ENCODE results near the gene VPS29. TPM values are rescaled to one million over a fixed set of nuclear protein-coding genes. Genes with fewer than 3 reads are reported as not detected.

The VPS29 gene
- total RNA-seq, 1 experiment from 2014 or later, result 66.3 TPM

DNA sequence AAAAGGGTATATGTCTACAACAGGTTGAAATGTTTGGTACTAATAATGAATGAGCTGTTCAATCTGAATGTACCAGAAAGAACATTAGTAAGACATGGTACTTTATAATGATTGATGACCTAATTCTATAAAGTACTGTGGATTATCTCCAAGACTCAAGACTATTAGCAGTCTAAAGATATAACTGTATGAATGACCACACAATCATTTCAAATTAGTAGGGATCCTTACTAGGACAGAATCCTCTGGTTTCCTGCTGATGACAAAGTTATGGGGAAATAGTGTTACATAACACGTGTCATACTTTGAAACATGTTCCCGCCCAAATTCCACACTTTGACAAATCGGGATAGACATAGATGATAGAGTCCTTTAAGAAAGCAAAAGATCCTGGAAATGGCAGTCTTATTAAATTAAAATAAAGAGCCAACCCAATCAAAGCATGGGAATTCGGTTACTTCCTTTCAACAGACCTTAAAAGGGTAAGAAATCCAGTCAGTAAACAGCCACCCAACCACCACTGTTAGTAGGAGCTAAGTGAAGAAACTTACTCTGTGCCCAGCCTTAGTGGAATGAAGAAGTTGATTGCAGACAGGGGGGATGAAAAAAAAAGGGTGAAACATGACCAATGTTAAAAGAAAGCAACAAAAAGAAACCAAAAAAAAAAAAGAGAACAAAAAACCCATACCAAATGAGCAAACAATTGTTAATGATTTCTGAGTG lies 2.8 kb downstream of the VPS29 start (continued):
- TF ChIP-seq MXD4 (CRISPR knock-in tag; IDR thresholded peaks at IDR 0.05; ENCODE audit: borderline replicate concordance), result no peak

DNA sequence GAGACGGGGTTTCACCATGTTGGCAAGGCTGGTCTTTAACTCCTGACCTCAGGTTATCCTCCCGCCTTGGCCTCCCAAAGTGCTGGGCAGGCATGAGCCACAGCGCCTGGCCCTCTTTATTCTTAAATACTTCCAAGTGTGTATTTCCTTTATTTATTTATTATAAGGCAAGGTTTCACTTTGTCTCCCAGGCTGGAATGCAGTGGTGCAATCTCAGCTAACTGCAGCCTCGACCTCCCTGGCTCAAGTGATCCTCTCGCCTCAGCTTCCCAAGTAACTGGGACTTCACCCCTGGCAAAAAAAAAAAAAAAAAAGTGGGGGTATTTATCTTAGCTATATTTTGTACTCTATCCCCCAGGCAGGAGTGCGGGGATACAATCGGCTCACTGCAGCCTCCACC lies 26.5 kb downstream of the VPS29 start:
- TF ChIP-seq, protein P1, sequence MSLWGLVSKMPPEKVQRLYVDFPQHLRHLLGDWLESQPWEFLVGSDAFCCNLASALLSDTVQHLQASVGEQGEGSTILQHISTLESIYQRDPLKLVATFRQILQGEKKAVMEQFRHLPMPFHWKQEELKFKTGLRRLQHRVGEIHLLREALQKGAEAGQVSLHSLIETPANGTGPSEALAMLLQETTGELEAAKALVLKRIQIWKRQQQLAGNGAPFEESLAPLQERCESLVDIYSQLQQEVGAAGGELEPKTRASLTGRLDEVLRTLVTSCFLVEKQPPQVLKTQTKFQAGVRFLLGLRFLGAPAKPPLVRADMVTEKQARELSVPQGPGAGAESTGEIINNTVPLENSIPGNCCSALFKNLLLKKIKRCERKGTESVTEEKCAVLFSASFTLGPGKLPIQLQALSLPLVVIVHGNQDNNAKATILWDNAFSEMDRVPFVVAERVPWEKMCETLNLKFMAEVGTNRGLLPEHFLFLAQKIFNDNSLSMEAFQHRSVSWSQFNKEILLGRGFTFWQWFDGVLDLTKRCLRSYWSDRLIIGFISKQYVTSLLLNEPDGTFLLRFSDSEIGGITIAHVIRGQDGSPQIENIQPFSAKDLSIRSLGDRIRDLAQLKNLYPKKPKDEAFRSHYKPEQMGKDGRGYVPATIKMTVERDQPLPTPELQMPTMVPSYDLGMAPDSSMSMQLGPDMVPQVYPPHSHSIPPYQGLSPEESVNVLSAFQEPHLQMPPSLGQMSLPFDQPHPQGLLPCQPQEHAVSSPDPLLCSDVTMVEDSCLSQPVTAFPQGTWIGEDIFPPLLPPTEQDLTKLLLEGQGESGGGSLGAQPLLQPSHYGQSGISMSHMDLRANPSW (CRISPR knock-in tag; conservative IDR thresholded peaks at IDR 0.05; ENCODE audit: low read depth), result no peak
- no peaks in the 10 kb centered on the region; the same call in 1 of the 2 replicates for H3K27me3 Mint-ChIP-seq (ENCODE audit: low read depth)
- DNase-seq (ENCODE audit: low spot score), result no peak
- no peaks in the 10 kb centered on the region for H3K4me1 Mint-ChIP-seq
- H3K9me3 Mint-ChIP-seq, result no peaks in the 10 kb centered on the region
- ChIA-PET POLR2A (no interaction called here), CTCF (interaction anchor here (1.2 kb wide), 1 partner anchor 25 kb away, joined by 8 read pairs; the partner anchor contains the start of gene ARPC3)
- H3K4me3 Mint-ChIP-seq, result no peak overlapping the region
- ATAC-seq, result no peak
- H3K27ac Mint-ChIP-seq, result no peak overlapping the region
- H3K36me3 Mint-ChIP-seq, result peaks cover 10% of the 10 kb centered on the region

DNA sequence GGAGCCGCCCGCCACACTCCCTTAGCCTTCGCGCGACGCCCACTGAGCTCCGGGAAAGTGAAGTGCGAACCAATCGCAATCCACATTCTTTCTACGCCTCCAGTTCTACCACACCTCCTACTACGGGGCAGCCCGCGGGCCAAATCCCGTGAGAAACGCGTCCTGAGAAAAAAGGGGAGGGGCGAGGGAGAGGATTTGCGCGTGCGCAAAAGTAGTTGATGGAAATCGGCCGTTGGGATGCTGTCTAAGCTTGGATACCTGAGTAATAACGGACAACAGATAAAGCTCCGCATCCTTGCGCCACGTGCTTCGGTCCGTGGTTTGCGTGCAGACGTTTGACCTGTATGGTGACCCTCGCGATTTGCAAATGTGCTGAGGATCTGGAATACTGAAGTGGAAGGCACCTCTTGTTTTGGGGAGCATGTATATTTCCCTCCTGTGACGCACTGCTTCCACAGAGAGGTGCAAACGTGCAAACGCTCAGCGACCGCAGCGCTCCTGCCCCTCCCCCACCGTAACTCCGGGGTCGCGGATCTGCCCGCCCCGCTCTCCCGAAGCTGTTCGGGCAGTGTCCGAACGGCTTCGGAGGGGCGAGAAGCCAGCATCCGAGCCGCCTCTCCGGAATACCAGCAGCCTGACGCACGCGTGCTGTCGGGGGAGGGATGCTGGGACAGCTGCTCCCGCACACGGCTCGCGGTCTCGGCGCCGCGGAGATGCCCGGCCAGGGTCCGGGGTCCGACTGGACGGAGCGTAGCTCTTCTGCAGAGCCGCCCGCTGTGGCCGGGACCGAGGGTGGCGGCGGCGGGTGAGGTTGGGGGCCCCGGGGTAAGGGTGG lies 33.5 kb downstream of the VPS29 start, which contains the start of the genes FAM216A and GPN3:
FAM216A (plus strand) TSS at position 632 of the 835 bp plus-strand sequence; CDS start at position 663, 31 bp downstream.
GPN3 (minus strand) TSS at position 44 of the 835 bp plus-strand sequence. CDS start 54 bp downstream, outside the sequence.
- peak within 1 kb of the TSS; percentile 100 for H3K27ac Mint-ChIP-seq
- POLR2A ChIA-PET, result interaction anchor here (0.6 to 2.5 kb wide), 13 partner anchors 18 to 357 kb away, joined by 3 to 18 read pairs (median 3); partner anchors contain the start of genes ANAPC7, ARPC3, RAD9B and VPS29
- H3K9me3 Mint-ChIP-seq, result no peaks in the 10 kb centered on the region
- ATAC-seq (peak; percentile 87), DNase-seq (ENCODE audit: low spot score) (peak; percentile 97)
- H3K4me1 Mint-ChIP-seq, result peaks cover 22% of the 10 kb centered on the region
- peak within 1 kb of the TSS; percentile 100 for H3K4me3 Mint-ChIP-seq
- H3K27me3 Mint-ChIP-seq (ENCODE audit: low read depth), result no peaks in the 10 kb centered on the region
- CTCF ChIA-PET, result interaction anchor here (0.5 to 2.7 kb wide), 23 partner anchors 16 to 1321 kb away, joined by 3 to 37 read pairs (median 4); partner anchors contain the start of genes ARPC3, IFT81 and TCTN1
- H3K36me3 Mint-ChIP-seq, result peaks cover 18% of the 10 kb centered on the region
- TF ChIP-seq ELF4 (CRISPR knock-in tag; IDR thresholded peaks at IDR 0.05; ENCODE audit: low read depth) (no peak), TEAD4 (CRISPR knock-in tag; IDR thresholded peaks at IDR 0.05) (no peak), MYBL2 (CRISPR knock-in tag; IDR thresholded peaks at IDR 0.05) (peak; percentile 96), TEAD1 (CRISPR knock-in tag; IDR thresholded peaks at IDR 0.05) (peak; percentile 58; the same call in 1 of the 2 replicates), CREM (CRISPR knock-in tag; IDR thresholded peaks at IDR 0.05) (peak; percentile 33; the same call in 1 of the 2 replicates), SMAD3 (CRISPR knock-in tag; IDR thresholded peaks at IDR 0.05; ENCODE audit: borderline replicate concordance) (no peak), SP1 (CRISPR knock-in tag; conservative IDR thresholded peaks at IDR 0.05) (peak; percentile 97), ZNF121 (CRISPR knock-in tag; IDR thresholded peaks at IDR 0.05) (no peak; the same call in 1 of the 2 replicates), CREB1 (CRISPR knock-in tag; IDR thresholded peaks at IDR 0.05) (peak; percentile 12; the same call in 1 of the 2 replicates), ZNF263 (CRISPR knock-in tag; IDR thresholded peaks at IDR 0.05; ENCODE audit: low read depth) (no peak), RELA (CRISPR knock-in tag; IDR thresholded peaks at IDR 0.05; ENCODE audit: borderline replicate concordance) (peak; percentile 81; the same call in 1 of the 2 replicates)
- TF ChIP-seq, protein P2, sequence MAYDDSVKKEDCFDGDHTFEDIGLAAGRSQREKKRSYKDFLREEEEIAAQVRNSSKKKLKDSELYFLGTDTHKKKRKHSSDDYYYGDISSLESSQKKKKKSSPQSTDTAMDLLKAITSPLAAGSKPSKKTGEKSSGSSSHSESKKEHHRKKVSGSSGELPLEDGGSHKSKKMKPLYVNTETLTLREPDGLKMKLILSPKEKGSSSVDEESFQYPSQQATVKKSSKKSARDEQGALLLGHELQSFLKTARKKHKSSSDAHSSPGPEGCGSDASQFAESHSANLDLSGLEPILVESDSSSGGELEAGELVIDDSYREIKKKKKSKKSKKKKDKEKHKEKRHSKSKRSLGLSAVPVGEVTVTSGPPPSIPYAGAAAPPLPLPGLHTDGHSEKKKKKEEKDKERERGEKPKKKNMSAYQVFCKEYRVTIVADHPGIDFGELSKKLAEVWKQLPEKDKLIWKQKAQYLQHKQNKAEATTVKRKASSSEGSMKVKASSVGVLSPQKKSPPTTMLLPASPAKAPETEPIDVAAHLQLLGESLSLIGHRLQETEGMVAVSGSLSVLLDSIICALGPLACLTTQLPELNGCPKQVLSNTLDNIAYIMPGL (CRISPR knock-in tag; IDR thresholded peaks at IDR 0.05), result peak; percentile 13; the same call in 1 of the 2 replicates
- TF ChIP-seq, protein P3, sequence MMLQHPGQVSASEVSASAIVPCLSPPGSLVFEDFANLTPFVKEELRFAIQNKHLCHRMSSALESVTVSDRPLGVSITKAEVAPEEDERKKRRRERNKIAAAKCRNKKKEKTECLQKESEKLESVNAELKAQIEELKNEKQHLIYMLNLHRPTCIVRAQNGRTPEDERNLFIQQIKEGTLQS (CRISPR knock-in tag; conservative IDR thresholded peaks at IDR 0.05), result no peak
- TF ChIP-seq, protein P4, sequence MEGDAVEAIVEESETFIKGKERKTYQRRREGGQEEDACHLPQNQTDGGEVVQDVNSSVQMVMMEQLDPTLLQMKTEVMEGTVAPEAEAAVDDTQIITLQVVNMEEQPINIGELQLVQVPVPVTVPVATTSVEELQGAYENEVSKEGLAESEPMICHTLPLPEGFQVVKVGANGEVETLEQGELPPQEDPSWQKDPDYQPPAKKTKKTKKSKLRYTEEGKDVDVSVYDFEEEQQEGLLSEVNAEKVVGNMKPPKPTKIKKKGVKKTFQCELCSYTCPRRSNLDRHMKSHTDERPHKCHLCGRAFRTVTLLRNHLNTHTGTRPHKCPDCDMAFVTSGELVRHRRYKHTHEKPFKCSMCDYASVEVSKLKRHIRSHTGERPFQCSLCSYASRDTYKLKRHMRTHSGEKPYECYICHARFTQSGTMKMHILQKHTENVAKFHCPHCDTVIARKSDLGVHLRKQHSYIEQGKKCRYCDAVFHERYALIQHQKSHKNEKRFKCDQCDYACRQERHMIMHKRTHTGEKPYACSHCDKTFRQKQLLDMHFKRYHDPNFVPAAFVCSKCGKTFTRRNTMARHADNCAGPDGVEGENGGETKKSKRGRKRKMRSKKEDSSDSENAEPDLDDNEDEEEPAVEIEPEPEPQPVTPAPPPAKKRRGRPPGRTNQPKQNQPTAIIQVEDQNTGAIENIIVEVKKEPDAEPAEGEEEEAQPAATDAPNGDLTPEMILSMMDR (IDR thresholded peaks at IDR 0.05), result no peak
- TF ChIP-seq, protein P5, sequence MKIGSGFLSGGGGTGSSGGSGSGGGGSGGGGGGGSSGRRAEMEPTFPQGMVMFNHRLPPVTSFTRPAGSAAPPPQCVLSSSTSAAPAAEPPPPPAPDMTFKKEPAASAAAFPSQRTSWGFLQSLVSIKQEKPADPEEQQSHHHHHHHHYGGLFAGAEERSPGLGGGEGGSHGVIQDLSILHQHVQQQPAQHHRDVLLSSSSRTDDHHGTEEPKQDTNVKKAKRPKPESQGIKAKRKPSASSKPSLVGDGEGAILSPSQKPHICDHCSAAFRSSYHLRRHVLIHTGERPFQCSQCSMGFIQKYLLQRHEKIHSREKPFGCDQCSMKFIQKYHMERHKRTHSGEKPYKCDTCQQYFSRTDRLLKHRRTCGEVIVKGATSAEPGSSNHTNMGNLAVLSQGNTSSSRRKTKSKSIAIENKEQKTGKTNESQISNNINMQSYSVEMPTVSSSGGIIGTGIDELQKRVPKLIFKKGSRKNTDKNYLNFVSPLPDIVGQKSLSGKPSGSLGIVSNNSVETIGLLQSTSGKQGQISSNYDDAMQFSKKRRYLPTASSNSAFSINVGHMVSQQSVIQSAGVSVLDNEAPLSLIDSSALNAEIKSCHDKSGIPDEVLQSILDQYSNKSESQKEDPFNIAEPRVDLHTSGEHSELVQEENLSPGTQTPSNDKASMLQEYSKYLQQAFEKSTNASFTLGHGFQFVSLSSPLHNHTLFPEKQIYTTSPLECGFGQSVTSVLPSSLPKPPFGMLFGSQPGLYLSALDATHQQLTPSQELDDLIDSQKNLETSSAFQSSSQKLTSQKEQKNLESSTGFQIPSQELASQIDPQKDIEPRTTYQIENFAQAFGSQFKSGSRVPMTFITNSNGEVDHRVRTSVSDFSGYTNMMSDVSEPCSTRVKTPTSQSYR (CRISPR knock-in tag; IDR thresholded peaks at IDR 0.05), result peak; percentile 71
- TF ChIP-seq, protein P6, sequence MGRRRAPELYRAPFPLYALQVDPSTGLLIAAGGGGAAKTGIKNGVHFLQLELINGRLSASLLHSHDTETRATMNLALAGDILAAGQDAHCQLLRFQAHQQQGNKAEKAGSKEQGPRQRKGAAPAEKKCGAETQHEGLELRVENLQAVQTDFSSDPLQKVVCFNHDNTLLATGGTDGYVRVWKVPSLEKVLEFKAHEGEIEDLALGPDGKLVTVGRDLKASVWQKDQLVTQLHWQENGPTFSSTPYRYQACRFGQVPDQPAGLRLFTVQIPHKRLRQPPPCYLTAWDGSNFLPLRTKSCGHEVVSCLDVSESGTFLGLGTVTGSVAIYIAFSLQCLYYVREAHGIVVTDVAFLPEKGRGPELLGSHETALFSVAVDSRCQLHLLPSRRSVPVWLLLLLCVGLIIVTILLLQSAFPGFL (CRISPR knock-in tag; IDR thresholded peaks at IDR 0.05; ENCODE audit: borderline replicate concordance), result no peak
- TF ChIP-seq, protein P7, sequence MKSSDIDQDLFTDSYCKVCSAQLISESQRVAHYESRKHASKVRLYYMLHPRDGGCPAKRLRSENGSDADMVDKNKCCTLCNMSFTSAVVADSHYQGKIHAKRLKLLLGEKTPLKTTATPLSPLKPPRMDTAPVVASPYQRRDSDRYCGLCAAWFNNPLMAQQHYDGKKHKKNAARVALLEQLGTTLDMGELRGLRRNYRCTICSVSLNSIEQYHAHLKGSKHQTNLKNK (CRISPR knock-in tag; IDR thresholded peaks at IDR 0.05), result no peak

Measured in WTC11 (cell line).